ENCODE results near the gene PDGFD.

The PDGFD gene

DNA sequence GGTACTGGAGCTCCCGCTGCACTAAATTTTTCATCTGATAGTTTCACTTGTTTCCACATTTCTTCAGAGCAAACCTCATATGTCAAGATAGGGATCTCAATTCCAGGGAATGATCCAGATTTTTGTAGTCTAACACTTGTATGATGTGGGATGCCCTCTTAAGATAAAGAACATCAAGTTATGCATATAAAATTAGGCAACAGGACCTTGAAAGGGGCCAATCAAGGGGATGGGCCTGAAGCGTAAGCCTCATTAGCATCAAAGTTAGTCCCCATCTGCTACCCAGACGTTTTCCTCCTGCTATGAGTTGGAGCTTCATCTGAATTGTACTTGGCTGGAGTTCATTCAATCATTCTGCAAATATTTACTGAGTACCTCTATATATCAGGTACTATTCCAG is 17.5 kb downstream of the PDGFD start:
- DNase-seq (ENCODE audit: low spot score): no peak

DNA sequence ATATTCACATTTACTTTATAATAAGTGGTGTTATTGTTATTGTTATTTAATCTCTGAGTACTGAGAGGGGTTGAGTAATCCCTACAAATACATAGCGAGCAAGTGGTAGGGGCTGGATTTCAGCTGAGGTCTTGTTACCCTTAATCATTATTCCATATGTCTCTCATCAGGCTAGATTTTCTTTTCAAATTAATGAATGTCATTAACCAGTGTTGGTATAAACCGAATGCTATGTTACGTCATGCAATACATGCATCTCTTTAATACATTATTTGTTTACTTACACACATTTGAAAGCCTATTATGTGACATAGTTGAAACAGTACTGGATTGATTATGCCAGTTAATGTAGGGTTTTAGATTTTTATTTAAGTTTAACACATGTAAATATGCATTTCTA is 18.9 kb downstream of the PDGFD start:
- no peak for DNase-seq (ENCODE audit: low spot score)

DNA sequence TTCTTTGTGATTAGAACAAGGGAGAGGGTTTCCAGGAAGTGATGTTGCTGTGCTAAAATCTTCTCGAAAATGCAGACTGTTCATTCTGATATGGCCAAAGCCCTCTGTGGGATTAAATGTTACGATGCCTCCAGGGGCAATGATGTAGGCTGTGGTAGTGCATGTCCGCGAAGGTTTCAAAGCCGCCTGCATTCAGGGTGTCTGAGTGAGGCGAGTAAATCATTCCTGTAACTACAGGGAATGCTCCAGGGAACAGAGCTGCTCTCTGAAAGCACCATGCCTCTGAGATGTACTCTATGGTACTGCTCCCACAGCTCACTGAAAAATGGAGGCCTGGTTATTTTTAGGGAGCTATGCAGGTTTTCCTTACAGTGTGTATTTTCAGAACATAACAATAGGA is 21.2 kb downstream of the PDGFD start:
- DNase-seq (ENCODE audit: low spot score): no peak

DNA sequence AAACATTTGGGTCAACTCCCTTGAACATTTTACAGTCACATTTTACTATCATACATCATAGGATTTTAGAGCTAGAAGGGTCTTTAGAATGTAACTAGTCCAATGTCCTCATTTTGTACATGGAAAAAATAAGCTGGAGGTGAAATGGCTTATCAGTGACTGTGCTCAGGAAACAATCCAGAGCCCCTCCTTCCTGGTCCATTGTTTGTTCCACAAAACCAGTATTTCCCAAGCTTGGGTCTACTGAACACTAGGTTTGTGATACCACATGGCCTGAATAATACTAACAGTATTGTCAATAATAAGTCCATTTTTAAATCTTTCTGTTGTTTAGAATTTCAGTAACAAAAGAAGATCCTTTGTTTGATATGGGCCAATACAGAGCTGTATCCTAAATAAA is 27.1 kb downstream of the PDGFD start:
- no peak for DNase-seq (ENCODE audit: low spot score)

DNA sequence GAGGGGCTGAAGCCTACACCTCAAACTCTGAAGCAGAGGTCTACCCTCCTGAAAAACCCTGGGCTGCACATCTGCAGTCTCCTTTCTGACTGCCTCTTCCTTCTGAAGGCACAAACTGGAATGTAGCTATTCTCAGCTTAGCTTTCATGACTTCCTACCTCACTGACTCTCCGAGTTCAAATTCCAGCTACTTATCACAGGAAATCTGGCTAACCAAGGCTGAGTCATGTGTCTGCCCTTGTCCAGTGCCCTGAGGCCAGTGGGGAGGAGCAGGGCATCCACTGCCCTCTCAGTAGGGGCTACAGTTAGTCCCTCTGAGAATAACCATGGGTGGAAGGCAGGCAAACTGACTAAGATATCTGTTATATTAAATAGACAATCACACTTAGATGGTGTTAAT is 29.2 kb downstream of the PDGFD start:
- DNase-seq (ENCODE audit: low spot score): no peak

DNA sequence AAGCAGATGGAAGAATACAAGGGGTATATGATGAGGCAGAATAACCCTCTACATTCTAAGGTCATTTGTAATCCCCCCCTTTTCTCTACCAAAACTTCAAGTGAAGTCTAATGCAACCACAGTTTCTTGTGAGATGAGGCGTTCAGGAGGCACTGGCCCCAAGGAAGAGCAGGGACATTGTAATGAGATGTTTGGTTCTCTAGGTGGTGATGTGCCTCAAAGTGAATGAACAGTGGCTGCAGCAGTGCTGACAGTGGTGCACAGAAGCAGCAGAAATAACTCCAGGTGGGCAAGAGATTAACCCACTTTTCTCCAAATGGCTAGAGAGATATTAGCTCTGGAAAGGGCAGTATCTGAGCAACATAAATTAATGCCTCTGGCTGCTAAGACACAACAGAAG is 33.8 kb downstream of the PDGFD start:
- no peak for DNase-seq (ENCODE audit: low spot score)

DNA sequence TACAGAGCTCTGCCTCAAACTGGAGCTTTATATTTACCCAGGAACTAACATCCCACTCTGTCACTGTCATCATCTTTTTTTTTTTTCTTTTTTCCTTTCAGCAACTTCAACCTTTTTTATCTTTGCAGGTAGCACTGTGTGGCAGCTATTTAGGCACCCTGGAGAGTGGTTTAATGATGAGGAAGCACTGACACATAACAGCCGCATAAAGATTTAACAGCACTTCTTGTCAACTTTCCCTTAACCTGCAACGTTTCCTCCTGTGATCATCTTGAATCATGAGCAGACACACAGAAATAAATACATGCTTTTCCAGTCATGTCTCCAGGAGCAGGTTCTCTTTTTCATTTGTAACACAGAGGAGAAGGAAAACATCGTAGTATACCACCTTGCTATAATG is 34.8 kb downstream of the PDGFD start:
- DNase-seq (ENCODE audit: low spot score): no peak

DNA sequence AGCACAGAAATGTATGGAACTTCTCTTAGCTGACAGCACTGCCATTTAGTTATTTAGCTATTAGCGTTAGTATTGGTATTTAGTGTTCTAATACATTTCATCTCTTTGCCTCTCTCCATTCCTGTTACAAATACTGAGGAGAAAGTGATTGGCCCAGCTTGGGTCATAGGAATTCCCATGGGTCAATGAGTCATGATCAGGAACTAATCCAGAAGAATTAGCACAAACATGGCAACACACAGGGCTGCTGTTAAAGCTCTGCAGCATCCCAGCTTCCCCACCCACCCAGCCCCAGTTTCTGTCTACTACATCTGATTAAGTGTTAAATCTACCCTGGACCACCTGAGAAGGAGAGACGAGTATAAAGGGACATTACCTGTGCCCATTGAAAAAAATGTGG is 36.1 kb downstream of the PDGFD start:
- no peak for DNase-seq (ENCODE audit: low spot score)

DNA sequence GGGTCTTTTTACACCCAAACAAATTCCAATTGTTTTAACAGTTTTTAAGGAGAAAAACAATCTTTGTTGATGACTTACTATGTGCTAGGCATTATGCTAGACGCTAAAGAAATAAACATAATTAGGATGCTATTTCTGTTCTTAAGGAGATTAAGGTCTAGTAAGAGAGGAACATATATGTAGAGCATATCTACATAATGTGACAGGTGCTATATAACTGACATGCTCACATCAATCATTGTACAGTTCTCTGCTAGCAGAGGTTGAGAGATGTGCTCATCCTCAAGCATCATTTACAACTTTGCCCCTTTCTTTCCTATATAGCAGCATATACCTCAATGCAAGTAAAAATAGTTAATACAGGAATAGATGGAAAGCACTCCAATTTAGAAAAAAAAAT is 37.5 kb downstream of the PDGFD start:
- no peak for DNase-seq (ENCODE audit: low spot score)

DNA sequence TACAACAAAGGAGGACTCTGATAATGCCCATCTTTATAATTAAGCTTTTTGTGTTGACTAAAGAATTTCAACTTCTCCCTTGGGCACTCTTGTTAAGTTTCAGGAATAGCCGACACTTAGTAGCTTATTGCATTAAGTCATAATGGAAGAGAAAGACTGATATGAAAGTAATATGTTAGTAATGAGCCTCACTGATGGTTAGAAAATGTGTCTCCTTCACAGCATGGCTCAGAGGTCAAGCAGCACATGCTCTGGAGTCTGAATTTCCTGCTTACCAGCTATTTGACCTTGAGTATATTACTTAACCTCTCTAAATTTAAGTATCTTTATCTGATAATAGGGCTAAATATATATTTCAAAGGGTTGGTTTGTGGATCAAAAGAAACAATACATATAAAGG is 39.0 kb downstream of the PDGFD start:
- DNase-seq (ENCODE audit: low spot score): no peak

DNA sequence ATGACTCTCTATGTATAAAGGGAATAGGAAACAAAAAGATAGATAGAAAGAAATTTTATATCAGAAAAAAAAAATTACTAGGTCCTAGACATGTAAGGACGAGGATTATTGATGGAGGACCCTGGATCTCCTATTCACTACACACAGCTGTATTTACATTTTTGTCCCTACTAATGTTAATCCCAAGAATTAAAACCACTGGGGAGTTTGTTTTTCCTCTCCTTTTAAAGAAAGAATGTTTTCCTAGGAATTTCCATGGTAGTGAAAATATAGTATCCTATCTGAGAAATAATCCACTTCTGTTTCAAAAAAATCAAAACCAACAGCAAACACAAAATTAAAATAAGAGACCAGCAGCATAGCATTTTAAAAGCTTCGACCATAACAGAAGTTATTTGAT is 41.1 kb downstream of the PDGFD start:
- DNase-seq (ENCODE audit: low spot score): no peak

DNA sequence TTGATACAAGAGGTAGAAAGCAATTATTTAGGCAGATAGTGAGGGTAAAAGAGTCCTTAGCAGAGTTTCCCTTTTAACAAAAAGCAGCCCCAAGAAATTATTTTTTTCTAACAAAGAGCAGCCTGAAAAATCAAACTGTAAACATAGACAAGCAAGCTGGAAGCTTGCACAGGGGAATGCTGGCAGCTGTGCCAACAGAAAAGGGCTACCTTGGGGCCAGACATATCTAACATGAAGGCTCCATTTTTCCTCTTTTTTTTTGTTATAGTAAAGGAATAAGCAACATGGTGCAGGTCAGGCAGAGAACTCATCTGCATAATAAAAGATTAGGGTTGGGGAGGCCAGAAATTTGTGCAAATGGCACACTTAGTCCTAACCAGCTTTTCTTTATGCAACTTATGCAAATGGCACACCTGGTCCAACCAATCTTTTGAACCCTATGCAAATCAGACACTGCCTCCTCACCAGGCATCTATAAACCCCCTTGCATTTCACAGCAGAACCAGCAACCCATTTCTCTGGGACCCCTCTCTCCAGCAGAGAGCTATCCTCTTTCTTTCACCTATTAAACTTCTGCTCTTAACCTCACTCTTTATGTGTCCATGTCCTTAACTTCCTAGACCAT is 41.8 kb downstream of the PDGFD start:
- no peak for DNase-seq (ENCODE audit: low spot score)

DNA sequence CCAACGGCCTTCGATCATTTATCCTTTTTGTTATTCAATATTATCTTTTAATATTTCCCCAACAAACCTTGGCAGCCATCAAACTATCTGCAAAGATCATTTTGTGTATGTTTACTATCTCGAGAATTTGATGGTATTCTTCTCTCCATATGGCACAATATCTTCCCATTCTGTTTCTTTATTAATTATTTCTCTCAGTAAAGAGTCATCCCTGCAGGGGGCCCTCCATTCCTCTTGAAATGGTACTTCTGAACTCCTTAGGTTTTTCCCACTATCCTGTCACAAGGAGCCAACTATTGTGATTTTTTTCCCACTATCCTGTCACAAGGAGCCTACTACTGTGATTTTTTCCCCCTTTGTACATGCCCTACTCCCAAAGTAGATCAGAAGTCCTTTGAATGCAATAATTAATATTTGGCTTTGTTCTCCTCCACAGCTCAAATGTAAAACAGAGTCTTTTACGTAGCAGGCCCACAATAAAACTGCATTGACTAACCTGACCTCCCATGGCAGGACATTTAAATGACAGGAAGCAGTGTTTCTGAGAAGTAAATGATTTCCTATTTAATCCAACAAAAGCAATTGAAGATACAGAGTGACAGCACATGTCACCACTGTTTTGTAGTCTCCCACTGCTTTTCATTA is 43.3 kb downstream of the PDGFD start:
- no peak for DNase-seq (ENCODE audit: low spot score)

DNA sequence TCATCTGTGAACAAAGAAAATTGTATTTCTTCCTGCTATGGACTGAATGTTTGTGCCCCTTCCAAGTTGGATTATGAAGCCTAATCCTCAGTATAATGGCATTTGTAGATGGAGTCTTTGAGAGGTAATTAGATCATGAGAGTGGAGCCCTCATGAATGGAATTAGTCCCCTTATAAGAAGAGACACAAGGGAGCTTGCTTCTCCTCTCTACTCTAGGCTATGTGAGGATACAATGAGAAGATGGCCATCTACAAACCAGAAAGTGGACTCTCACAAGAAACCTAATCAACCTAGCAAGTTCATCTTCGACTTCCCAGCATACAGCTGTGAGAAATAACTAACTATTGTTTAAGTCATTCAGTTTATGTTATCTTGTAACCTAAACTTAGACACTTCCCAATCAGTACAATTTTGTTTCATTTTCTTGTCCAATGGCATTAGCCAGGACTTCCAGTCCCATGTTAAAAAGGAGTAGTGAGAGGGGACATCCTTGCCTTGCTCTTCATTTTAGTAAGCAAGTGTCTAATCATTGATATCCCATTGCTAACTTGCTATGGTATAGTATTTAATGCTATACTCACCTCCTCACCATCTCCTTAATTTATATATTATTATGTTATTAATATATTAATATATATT is 45.7 kb downstream of the PDGFD start:
- no peak for DNase-seq (ENCODE audit: low spot score)

DNA sequence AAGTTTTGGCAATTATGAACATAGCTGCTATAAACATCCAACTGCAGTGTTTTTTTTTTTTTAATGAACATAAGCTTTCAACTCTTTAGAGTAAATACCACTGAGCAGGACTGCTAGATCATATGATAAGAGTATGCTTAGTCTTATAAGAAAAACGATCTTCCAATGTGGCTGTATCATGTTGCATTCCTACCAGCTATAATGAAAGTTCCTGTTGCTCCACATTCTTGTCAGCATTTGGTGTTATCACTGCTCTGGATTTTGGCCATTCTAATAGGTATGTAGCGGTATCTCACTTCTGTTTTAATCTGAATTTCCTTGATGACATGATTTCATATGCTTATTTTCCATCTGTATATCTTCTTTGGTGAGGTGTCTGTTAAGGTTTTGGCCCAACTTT is 50.4 kb downstream of the PDGFD start:
- no peak for DNase-seq (ENCODE audit: low spot score)

DNA sequence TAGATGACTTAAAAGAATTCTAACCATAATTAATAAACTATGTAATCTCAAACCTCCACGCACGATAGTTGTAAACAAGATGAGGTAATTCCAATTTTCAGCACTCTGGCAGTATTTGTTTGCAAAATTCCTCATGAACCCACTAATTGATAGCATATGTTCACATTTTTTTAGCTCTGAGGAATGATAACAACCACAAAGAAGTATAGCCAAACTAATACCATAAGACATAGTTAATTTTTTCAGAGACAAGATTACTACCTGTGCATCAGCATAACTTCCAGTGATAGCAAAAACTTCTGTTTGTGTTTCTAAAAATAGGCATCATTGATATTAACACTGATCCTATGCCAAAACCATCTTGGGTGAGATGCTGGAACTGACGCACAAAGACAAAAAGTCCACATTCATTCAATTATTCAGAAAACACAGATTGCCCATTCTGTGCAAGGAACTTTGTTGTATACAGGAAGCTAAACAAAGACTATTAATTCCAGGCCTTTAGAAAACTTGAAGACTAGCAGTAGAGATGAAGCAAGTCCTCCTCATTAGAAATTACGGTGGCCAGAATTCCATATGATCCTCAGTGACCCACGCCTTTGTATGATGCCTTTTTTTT is 57.7 kb downstream of the PDGFD start:
- DNase-seq (ENCODE audit: low spot score): no peak

DNA sequence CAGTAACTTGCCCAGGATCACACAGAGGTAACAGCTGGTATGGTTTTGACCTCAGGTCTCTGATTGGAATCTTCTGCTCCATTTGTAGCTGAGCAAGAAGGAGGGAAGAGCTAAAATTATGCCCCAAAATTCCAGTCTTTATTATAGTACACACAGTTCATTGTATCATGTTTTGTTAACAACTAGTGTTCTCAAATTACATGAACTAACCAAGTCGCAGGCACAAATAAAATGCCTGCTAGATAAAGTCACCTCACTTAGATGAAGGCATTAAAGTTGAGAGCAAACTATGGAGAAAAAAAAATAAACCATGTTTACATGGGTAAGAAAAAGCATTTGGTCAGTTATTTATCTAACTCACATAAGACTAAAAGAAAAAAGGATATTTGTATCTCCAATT is 58.8 kb downstream of the PDGFD start:
- DNase-seq (ENCODE audit: low spot score): no peak

DNA sequence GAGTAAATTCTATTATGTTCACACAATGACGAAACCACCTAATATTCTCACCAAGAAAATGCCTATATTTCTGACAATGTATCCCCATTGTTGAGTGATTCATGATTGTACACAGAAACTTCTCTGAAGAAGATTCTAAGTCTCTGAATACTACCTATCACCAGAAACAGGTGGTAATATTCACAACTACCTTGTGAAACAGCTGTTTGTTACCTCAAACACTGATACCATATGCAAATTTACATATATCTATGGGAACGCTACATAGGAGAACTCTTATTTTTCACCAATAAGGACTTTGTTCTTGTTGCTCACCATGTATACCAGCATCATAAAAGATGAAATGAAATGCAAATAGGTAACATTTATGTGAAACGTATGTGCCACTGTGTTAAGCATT is 59.3 kb downstream of the PDGFD start:
- DNase-seq (ENCODE audit: low spot score): no peak

DNA sequence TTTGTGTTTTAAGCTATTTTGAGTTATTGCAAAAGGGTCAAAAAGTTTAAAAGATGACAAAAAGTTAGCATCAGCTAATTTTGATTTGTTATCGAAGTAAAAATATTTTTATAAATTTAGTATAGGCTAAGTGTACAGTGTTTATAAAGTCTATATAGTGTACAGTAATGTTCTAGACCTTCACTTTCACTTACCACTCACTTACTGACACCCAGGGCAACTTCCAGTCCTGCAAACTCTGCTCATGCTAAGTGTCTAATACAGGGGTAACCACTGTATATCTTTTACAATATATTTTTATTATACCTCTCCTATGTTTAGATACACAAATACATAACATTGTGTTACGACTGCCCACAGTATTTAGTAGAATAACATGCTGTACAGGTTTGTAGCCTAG is 59.7 kb downstream of the PDGFD start:
- DNase-seq (ENCODE audit: low spot score): no peak

DNA sequence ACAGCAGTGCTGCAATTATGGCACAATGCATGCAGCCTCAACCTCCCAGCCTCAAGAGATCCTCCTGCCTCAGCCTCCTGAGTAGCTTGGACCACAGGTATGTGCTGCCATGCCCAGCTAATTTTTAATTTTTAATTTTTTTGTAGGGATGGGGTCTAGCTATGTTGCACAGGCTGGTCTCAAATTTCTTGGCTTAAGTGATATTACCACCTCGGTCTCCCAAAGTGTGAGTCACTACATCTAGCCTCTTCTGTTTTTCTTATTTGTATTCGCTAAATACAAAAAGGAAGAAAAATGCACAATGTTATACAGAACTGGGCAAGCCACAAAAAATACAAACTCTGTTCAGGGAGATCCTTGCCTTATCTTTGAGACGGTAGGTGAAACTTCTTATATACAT is 65.4 kb downstream of the PDGFD start:
- DNase-seq (ENCODE audit: low spot score): no peak

DNA sequence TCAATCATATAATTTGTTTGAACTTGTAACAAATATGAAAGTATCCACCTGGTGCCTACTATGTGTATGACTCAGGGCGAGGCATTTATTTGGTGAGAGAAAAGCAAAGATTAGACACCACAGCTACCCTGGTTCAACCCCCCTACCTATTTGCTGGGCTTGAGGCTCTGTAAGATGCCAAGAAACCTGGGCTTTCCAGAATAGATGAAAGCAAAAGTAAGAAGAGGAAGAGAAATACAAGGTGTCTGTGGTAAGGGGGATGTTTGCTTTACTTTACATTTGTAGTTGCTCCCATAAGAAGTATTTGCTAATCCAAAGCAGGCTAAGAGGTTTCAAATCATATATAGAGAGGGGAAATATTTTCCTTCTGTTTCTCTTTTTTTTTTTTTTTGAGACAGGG is 65.8 kb downstream of the PDGFD start:
- no peak for DNase-seq (ENCODE audit: low spot score)

DNA sequence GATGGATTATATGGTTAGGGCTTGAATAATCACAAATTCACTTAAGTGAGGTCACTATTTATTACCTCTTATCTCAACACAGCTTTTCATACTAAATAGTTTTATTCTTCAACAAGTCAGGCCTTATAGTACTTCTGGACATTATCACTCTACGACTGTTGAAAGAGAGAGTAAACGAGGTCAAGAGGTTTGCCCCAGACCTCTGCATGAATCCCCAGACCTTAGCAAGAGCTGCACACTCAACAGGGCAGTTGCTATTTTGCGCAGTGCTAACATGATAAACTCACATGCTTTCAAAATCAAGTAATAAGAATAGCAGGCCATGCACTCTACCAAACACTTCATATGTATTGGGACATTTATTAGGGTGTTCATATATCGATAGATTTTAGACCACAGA is 67.0 kb downstream of the PDGFD start:
- DNase-seq (ENCODE audit: low spot score): no peak

DNA sequence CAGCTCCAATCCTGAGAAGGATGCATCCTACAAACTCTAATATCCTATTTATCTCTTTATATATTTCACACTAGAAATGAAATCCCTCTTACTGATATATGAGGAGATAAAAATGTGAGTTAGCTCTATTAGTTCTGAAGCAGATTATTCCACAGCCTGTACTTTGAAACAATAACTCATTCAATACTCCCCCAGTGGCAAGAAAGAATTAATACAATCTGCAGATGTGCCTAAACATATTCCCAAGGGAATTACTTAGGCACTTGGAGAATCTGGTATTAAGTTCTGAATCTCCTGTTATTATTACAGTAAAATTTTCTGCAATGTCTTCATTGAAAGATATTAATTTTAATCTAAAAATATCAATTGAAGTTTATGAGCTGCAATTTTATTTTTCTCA is 68.2 kb downstream of the PDGFD start:
- no peak for DNase-seq (ENCODE audit: low spot score)
